Kidney epithelial cell (primary cell): ENCODE measurements around the gene ABCB4. TPM values are rescaled to one million over a fixed set of nuclear protein-coding genes. Genes with fewer than 3 reads are reported as not detected.

Experiments used
- DNase-seq: peaks from one replicate; pipeline ENCODE4 v3.0.0-alpha.2; 2010; ENCODE audit warnings: low read depth
- H3K27me3 ChIP-seq: 2 replicates; pipeline ENCODE4 v1.6.0; 2011; ENCODE audit warnings: low read length; ENCODE audit not compliant: control insufficient read depth, insufficient read depth
- H3K36me3 ChIP-seq: 2 replicates; pipeline ENCODE4 v1.5.1; 2011; ENCODE audit warnings: low read length; ENCODE audit not compliant: control insufficient read depth, insufficient read depth
- H3K4me3 ChIP-seq: 2 replicates; pipeline ENCODE4 v1.5.1; 2011; ENCODE audit warnings: low read depth, mild to moderate bottlenecking, control low read depth, low read length
- CTCF ChIP-seq: IDR thresholded peaks from 2 replicates; pipeline ENCODE4 v1.5.1; 2011; ENCODE audit warnings: mild to moderate bottlenecking, moderate library complexity, low read length, control low read depth, inconsistent platforms; ENCODE audit not compliant: insufficient read depth, poor library complexity, severe bottlenecking
- total RNA-seq: library from RNA; depleted of rRNA; stranded (reverse); fragments of >200 nt; gene quantifications from 2 replicates; pipeline ENCODE4 v1.2.3, GENCODE V29; 2015

The ABCB4 gene
- total RNA-seq, 1 donor from 2014 or later = 6.4 TPM

- no peak for TF ChIP-seq CTCF
- H3K36me3 ChIP-seq = no peaks in the 10 kb centered on the region
- no peaks in the 10 kb centered on the region for H3K27me3 ChIP-seq
- DNase-seq = no peak
- H3K4me3 ChIP-seq = no peak overlapping the region
Observed at GRCh38 chr7:87369216-87369615, 106.3 kb downstream of the ABCB4 start.

- TF ChIP-seq CTCF = no peak
Observed at GRCh38 chr7:87364246-87364645, 111.2 kb downstream of the ABCB4 start.

GRCh38 chr7:87363342-87363741 is 112.1 kb downstream of the ABCB4 start:
- no peak overlapping the region for H3K4me3 ChIP-seq
- H3K36me3 ChIP-seq = no peaks in the 10 kb centered on the region
- H3K27me3 ChIP-seq = no peaks in the 10 kb centered on the region
- no peak for DNase-seq
- TF ChIP-seq CTCF = no peak

More at GRCh38 chr7:87364246-87364645, 111.2 kb downstream of the ABCB4 start:
- no peak overlapping the region for H3K4me3 ChIP-seq
- H3K36me3 ChIP-seq = no peaks in the 10 kb centered on the region
- no peaks in the 10 kb centered on the region for H3K27me3 ChIP-seq
- no peak for DNase-seq

- DNase-seq = no peak
- H3K27me3 ChIP-seq = no peaks in the 10 kb centered on the region
- H3K36me3 ChIP-seq = no peaks in the 10 kb centered on the region
- H3K4me3 ChIP-seq = no peak overlapping the region
- TF ChIP-seq CTCF = no peak
Observed at GRCh38 chr7:87361320-87361719, 114.2 kb downstream of the ABCB4 start.

GRCh38 chr7:87359366-87359765 is 116.1 kb downstream of the ABCB4 start:
- no peak for TF ChIP-seq CTCF
- Histone ChIP-seq H3K36me3 (no peaks in the 10 kb centered on the region), H3K4me3 (no peak overlapping the region), H3K27me3 (no peaks in the 10 kb centered on the region)
- peak; percentile 54 for DNase-seq

GRCh38 chr7:87356448-87356847 is 119.0 kb downstream of the ABCB4 start:
- Histone ChIP-seq H3K27me3 (no peaks in the 10 kb centered on the region), H3K4me3 (no peak overlapping the region), H3K36me3 (no peaks in the 10 kb centered on the region)
- TF ChIP-seq CTCF = no peak
- no peak for DNase-seq
